AG08396 (cell line): ENCODE data around the gene IFRD2.
"Not testable (repeated sequence)": the region's sequence is repeated elsewhere in the genome, so short reads cannot be mapped to it uniquely, and the experiment has no call there.

Experiments used
- DNase-seq: peaks from one replicate; pipeline ENCODE4 v3.0.0; 2012; ENCODE audit warnings: low spot score, mixed read lengths

The IFRD2 gene

GRCh38 chr3:50268276-50268675, 24.0 kb downstream of the IFRD2 start:
- no peak for DNase-seq

- peak; percentile 69 for DNase-seq
Measured at GRCh38 chr3:50267280-50267913, 24.8 kb downstream of the IFRD2 start.

GRCh38 chr3:50266836-50267235, 25.4 kb downstream of the IFRD2 start:
- no peak for DNase-seq

- DNase-seq = peak; percentile 43
Measured at GRCh38 chr3:50266017-50266416, 26.2 kb downstream of the IFRD2 start.

- no peak for DNase-seq
Measured at GRCh38 chr3:50265571-50265970, 26.7 kb downstream of the IFRD2 start.

GRCh38 chr3:50264964-50265485, 27.2 kb downstream of the IFRD2 start:
- no peak for DNase-seq

- peak; percentile 92 for DNase-seq
Measured at GRCh38 chr3:50264383-50264963, 27.8 kb downstream of the IFRD2 start.

GRCh38 chr3:50263478-50264382, 28.5 kb downstream of the IFRD2 start:
- no peak for DNase-seq

GRCh38 chr3:50262778-50263177, 29.5 kb downstream of the IFRD2 start:
- no peak for DNase-seq

GRCh38 chr3:50262200-50262599, 30.0 kb downstream of the IFRD2 start:
- DNase-seq = not testable (repeated sequence)

GRCh38 chr3:50261505-50261904, 30.7 kb downstream of the IFRD2 start:
- no peak for DNase-seq

- no peak for DNase-seq
Measured at GRCh38 chr3:50260942-50261441, 31.2 kb downstream of the IFRD2 start.

GRCh38 chr3:50260027-50260941, 31.9 kb downstream of the IFRD2 start:
- DNase-seq = peak; percentile 97

GRCh38 chr3:50259432-50260026, 32.7 kb downstream of the IFRD2 start:
- no peak for DNase-seq

GRCh38 chr3:50258979-50259378, 33.2 kb downstream of the IFRD2 start:
- DNase-seq = no peak

GRCh38 chr3:50258029-50258680, 34.1 kb downstream of the IFRD2 start:
- no peak for DNase-seq

GRCh38 chr3:50256978-50257890, 35.0 kb downstream of the IFRD2 start:
- no peak for DNase-seq

- no peak for DNase-seq
Measured at GRCh38 chr3:50255251-50255615, 37.0 kb downstream of the IFRD2 start.

GRCh38 chr3:50254577-50255250, 37.5 kb downstream of the IFRD2 start:
- no peak for DNase-seq
